Measurements from ENCODE around the gene DKK3. TPM values are rescaled to one million over a fixed set of nuclear protein-coding genes. Genes with fewer than 3 reads are reported as not detected.

Gene DKK3
- total and polyA plus RNA-seq, 2 experiments from 2014 or later: 16.8 to 31.1 TPM

Other genes starting within 250 kb of the DKK3 start
- gene USP47, start 166.7 kb downstream of the DKK3 start, total RNA-seq (2014; rRNA removed; shearing (Covaris generic)): 32.1 and 36.7 TPM in 2 replicates
- gene USP47, start 166.7 kb downstream of the DKK3 start, polyA plus RNA-seq (2016; fragmentation: Nextera tagmentation; extraction: Ambion mirVana): 15.5 and 16.3 TPM in 2 replicates
- 1.4 and 1.7 TPM in 2 replicates for gene MICAL2, start 102.0 kb upstream of the DKK3 start, total RNA-seq (2014; rRNA removed; shearing (Covaris generic))
- gene MICAL2, start 102.0 kb upstream of the DKK3 start, polyA plus RNA-seq (2016; fragmentation: Nextera tagmentation; extraction: Ambion mirVana): 0.66 and 1.5 TPM in 2 replicates